Measurements from ENCODE around the gene PALLD. TPM values are rescaled to one million over a fixed set of nuclear protein-coding genes. Genes with fewer than 3 reads are reported as not detected.

Gene PALLD
- total RNA-seq, 4 donors from 2014 or later = 58.5 to 164 (median 84.2) TPM

DNA sequence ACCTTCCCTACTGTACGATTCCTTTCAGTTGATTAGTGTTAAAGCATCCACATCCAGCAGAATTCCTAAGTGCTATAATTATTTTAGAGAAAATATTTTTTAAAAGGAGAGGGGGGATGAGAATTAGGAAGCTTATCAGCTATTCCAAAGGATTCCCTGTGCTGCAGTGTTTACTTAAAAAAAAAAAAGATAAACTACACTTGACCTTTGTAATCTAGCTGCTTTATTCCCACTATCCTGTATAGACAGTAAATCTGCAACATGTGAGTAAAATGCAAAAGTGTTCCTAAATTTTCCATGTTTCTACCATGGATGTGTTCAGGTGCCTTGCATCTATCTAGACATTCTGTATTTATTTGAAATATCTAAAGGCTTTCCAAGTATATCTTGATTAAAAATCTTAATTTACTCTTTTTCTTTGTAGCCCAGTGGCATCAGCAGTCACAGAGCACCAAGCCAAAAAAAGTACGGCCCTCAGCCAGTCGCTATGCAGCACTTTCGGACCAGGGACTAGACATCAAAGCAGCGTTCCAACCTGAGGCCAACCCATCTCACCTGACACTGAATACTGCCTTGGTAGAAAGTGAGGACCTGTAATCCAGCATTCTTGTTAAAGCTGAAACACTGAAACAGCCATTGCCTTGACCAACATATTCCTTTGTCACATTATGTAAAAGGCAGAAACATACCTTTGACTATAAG is 429.1 kb downstream of the PALLD start:
- ATAC-seq (ENCODE audit: low FRiP score) (no peak), DNase-seq (ENCODE audit: low spot score) (no peak)
- TF ChIP-seq, protein P1, sequence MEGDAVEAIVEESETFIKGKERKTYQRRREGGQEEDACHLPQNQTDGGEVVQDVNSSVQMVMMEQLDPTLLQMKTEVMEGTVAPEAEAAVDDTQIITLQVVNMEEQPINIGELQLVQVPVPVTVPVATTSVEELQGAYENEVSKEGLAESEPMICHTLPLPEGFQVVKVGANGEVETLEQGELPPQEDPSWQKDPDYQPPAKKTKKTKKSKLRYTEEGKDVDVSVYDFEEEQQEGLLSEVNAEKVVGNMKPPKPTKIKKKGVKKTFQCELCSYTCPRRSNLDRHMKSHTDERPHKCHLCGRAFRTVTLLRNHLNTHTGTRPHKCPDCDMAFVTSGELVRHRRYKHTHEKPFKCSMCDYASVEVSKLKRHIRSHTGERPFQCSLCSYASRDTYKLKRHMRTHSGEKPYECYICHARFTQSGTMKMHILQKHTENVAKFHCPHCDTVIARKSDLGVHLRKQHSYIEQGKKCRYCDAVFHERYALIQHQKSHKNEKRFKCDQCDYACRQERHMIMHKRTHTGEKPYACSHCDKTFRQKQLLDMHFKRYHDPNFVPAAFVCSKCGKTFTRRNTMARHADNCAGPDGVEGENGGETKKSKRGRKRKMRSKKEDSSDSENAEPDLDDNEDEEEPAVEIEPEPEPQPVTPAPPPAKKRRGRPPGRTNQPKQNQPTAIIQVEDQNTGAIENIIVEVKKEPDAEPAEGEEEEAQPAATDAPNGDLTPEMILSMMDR (IDR thresholded peaks at IDR 0.05) = no peak

- TF ChIP-seq, protein P1 (IDR thresholded peaks at IDR 0.05) = no peak
- ATAC-seq (ENCODE audit: low FRiP score) = no peak
- DNase-seq (ENCODE audit: low spot score) = no peak
These were observed 431.5 kb downstream of the PALLD start for GRCh38 chr4:168928346-168928745.

GRCh38 chr4:168928875-168929274 is 432.0 kb downstream of the PALLD start:
- DNase-seq (ENCODE audit: low spot score) (no peak), ATAC-seq (ENCODE audit: low FRiP score) (no peak)
- TF ChIP-seq, protein P1 (IDR thresholded peaks at IDR 0.05) = no peak

- TF ChIP-seq, protein P1 (IDR thresholded peaks at IDR 0.05) = no peak
- no peak for ATAC-seq (ENCODE audit: low FRiP score)
- DNase-seq (ENCODE audit: low spot score) = no peak
These were observed 433.8 kb downstream of the PALLD start for GRCh38 chr4:168930413-168931196.

GRCh38 chr4:168931215-168931650 is 434.4 kb downstream of the PALLD start:
- ATAC-seq (ENCODE audit: low FRiP score) (no peak), DNase-seq (ENCODE audit: low spot score) (no peak)
- TF ChIP-seq, protein P1 (IDR thresholded peaks at IDR 0.05) = no peak

GRCh38 chr4:168932138-168932537 is 435.3 kb downstream of the PALLD start:
- DNase-seq (ENCODE audit: low spot score) = no peak
- TF ChIP-seq, protein P1 (IDR thresholded peaks at IDR 0.05) = no peak
- ATAC-seq (ENCODE audit: low FRiP score) = no peak
